Measurements from ENCODE around the gene PHACTR1.

The PHACTR1 gene

GRCh38 chr6:12952318-12952717 is 235.8 kb downstream of the PHACTR1 start:
- no peak for TF ChIP-seq CTCF (IDR thresholded peaks at IDR 0.05; ENCODE audit: low read length)
- H3K4me2 ChIP-seq (ENCODE audit: low read length): no peak overlapping the region
- H3K27me3 ChIP-seq (ENCODE audit: insufficient read depth, low read length): no peaks in the 10 kb centered on the region
- H3K79me2 ChIP-seq (ENCODE audit: insufficient read depth, low read length): no peaks in the 10 kb centered on the region
- no peak overlapping the region for H3K9ac ChIP-seq (ENCODE audit: low read length)
- no peaks in the 10 kb centered on the region for H3K9me2 ChIP-seq (ENCODE audit: low read depth, low read length)
- no peaks in the 10 kb centered on the region for H3K4me1 ChIP-seq (ENCODE audit: insufficient read depth, low read length, severe bottlenecking)
- H3K4me3 ChIP-seq (ENCODE audit: low read depth, low read length, poor library complexity, severe bottlenecking): no peak overlapping the region
- H4K20me1 ChIP-seq (ENCODE audit: insufficient read depth, low read length): no peaks in the 10 kb centered on the region
- H2AFZ ChIP-seq (ENCODE audit: low read length): no peak overlapping the region
- H3K27ac ChIP-seq (ENCODE audit: low read depth, low read length, poor library complexity, severe bottlenecking): no peak overlapping the region
- no peaks in the 10 kb centered on the region for H3K36me3 ChIP-seq (ENCODE audit: insufficient read depth, low read length)
- no peaks in the 10 kb centered on the region for H3K9me3 ChIP-seq (ENCODE audit: low read length)
- no peaks in the 10 kb centered on the region for H3F3A ChIP-seq (ENCODE audit: insufficient read depth, low read length)

GRCh38 chr6:12955956-12956355 is 239.4 kb downstream of the PHACTR1 start:
- Histone ChIP-seq H4K20me1 (ENCODE audit: insufficient read depth, low read length) (no peaks in the 10 kb centered on the region), H3K27ac (ENCODE audit: low read depth, low read length, poor library complexity, severe bottlenecking) (no peak overlapping the region), H3K79me2 (ENCODE audit: insufficient read depth, low read length) (no peaks in the 10 kb centered on the region), H3K36me3 (ENCODE audit: insufficient read depth, low read length) (no peaks in the 10 kb centered on the region), H3K4me1 (ENCODE audit: insufficient read depth, low read length, severe bottlenecking) (no peaks in the 10 kb centered on the region), H3K9me2 (ENCODE audit: low read depth, low read length) (no peaks in the 10 kb centered on the region), H3K4me3 (ENCODE audit: low read depth, low read length, poor library complexity, severe bottlenecking) (no peak overlapping the region), H3K9ac (ENCODE audit: low read length) (no peak overlapping the region), H3K27me3 (ENCODE audit: insufficient read depth, low read length) (no peaks in the 10 kb centered on the region), H2AFZ (ENCODE audit: low read length) (no peak overlapping the region), H3K9me3 (ENCODE audit: low read length) (no peaks in the 10 kb centered on the region), H3F3A (ENCODE audit: insufficient read depth, low read length) (no peaks in the 10 kb centered on the region), H3K4me2 (ENCODE audit: low read length) (no peak overlapping the region)
- no peak for TF ChIP-seq EZH2 (IDR thresholded peaks at IDR 0.05; ENCODE audit: borderline replicate concordance, low read length)
- no peak for TF ChIP-seq CTCF (IDR thresholded peaks at IDR 0.05; ENCODE audit: low read length)

GRCh38 chr6:12956991-12957320 is 240.4 kb downstream of the PHACTR1 start:
- Histone ChIP-seq H3K79me2 (ENCODE audit: insufficient read depth, low read length) (no peaks in the 10 kb centered on the region), H3K27me3 (ENCODE audit: insufficient read depth, low read length) (no peaks in the 10 kb centered on the region), H3K4me2 (ENCODE audit: low read length) (peak overlapping the region; percentile 25), H3K27ac (ENCODE audit: low read depth, low read length, poor library complexity, severe bottlenecking) (no peak overlapping the region), H3F3A (ENCODE audit: insufficient read depth, low read length) (no peaks in the 10 kb centered on the region), H3K4me1 (ENCODE audit: insufficient read depth, low read length, severe bottlenecking) (no peaks in the 10 kb centered on the region), H3K4me3 (ENCODE audit: low read depth, low read length, poor library complexity, severe bottlenecking) (no peak overlapping the region), H4K20me1 (ENCODE audit: insufficient read depth, low read length) (no peaks in the 10 kb centered on the region), H3K9ac (ENCODE audit: low read length) (no peak overlapping the region), H3K36me3 (ENCODE audit: insufficient read depth, low read length) (no peaks in the 10 kb centered on the region), H2AFZ (ENCODE audit: low read length) (no peak overlapping the region), H3K9me2 (ENCODE audit: low read depth, low read length) (no peaks in the 10 kb centered on the region), H3K9me3 (ENCODE audit: low read length) (no peaks in the 10 kb centered on the region)
- TF ChIP-seq CTCF (IDR thresholded peaks at IDR 0.05; ENCODE audit: low read length): no peak
- TF ChIP-seq EZH2 (IDR thresholded peaks at IDR 0.05; ENCODE audit: borderline replicate concordance, low read length): no peak

All from OCI-LY1 (cell line).